Vagina (tissue), 2 donors: ENCODE results near the gene ZWILCH. TPM values are rescaled to one million over a fixed set of nuclear protein-coding genes. Genes with fewer than 3 reads are reported as not detected.

Source experiments
- DNase-seq, 2 donors: peaks; one replicate each; pipeline ENCODE4 v3.0.0-alpha.2; 2017; ENCODE audit errors: extremely low spot score in 2 of 2
- H3K27ac ChIP-seq: fragments of 200-600 bp; sonication (generic); one replicate; pipeline ENCODE4 v1.5.1; 2019
- H3K27me3 ChIP-seq: fragments of 200-600 bp; sonication (generic); one replicate; pipeline ENCODE4 v1.5.1; 2019
- H3K36me3 ChIP-seq, 2 donors: fragments of 200-600 bp; sonication (generic); one replicate each; pipeline ENCODE4 v1.5.1; 2017 to 2019
- H3K4me1 ChIP-seq: fragments of 200-600 bp; sonication (generic); one replicate; pipeline ENCODE4 v1.5.1; 2019
- H3K4me3 ChIP-seq, 2 donors: fragments of 200-600 bp; sonication (generic); 1 replicate in 1 of 2; 2 replicates in 1 of 2; pipeline ENCODE4 v1.5.1; 2016 to 2019
- H3K9me3 ChIP-seq: fragments of 200-600 bp; sonication (generic); one replicate; pipeline ENCODE4 v1.5.1; 2019
- CTCF ChIP-seq, 3 experiments: fragments of 450-650 bp in 2 of 3; fragments of 200-600 bp in 1 of 3; sonication (generic) in 1 of 3; IDR thresholded peaks; one replicate each; pipeline ENCODE4 v1.5.1; 2017 to 2019; ENCODE audit warnings: antibody characterized with exemption in 3 of 3, mild to moderate bottlenecking in 2 of 3, moderate library complexity in 2 of 3
- POLR2A ChIP-seq, 2 donors: fragments of 450-650 bp; IDR thresholded peaks; one replicate each; pipeline ENCODE4 v1.6.1; 2017; ENCODE audit warnings: antibody characterized with exemption in 2 of 2, mild to moderate bottlenecking in 2 of 2, moderate library complexity in 2 of 2
- POLR2AphosphoS5 ChIP-seq, 2 donors: sonication (generic); formaldehyde crosslinking; IDR thresholded peaks; one replicate each; pipeline ENCODE4 v1.9.0; 2017; ENCODE audit warnings: antibody characterized with exemption in 2 of 2, mild to moderate bottlenecking in 2 of 2, low read depth in 1 of 2; ENCODE audit not compliant: insufficient read depth in 1 of 2
- intact Hi-C: fragments of 100-400 bp; cut with DNase I; formaldehyde crosslinking; loops from one replicate; pipeline ENCODE4 v1.15.1; 2023
- total RNA-seq: library from RNA; depleted of rRNA; stranded (reverse); fragments of >200 nt; gene quantifications from one replicate; pipeline ENCODE4 v1.2.3, GENCODE V29; 2016

The ZWILCH gene
- total RNA-seq, 1 donor from 2014 or later = 2.2 TPM

- no peak overlapping the region for H3K4me3 ChIP-seq
- no peaks in the 10 kb centered on the region for H3K4me1 ChIP-seq
- peaks cover 0 to 9% of the 10 kb centered on the region in 2 donors for H3K36me3 ChIP-seq
- no peak overlapping the region for H3K27ac ChIP-seq
- H3K27me3 ChIP-seq = no peaks in the 10 kb centered on the region
- DNase-seq = no peak
- H3K9me3 ChIP-seq = no peaks in the 10 kb centered on the region
- intact Hi-C loops = no loop called here
- TF ChIP-seq POLR2AphosphoS5 (IDR thresholded peaks at IDR 0.05; ENCODE audit: insufficient read depth in 1 of 2, low read depth in 1 of 2) (no peak), POLR2A (IDR thresholded peaks at IDR 0.05) (no peak), CTCF (IDR thresholded peaks at IDR 0.05) (no peak)
Measured at GRCh38 chr15:66535056-66535455, 29.9 kb downstream of the ZWILCH start.

DNA sequence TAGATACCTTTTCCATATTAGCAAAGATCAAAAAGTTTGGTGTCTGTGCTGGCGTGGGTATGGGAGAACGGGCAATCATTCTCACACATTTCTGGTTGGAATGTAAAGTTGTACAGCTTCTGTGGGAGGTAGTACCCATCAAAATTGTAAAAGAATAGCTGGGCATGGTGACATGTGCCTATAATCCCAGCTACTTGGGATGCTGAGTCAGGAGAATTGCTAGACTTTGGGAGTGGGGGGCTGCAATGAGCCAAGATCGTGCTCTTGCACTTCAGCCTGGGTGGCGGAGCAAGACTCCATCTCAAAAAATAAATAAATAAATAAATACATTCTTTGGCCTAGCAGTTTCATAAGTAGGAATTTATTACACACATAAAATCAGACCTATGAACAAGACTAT, 37.8 kb downstream of the ZWILCH start:
- intact Hi-C loops = no loop called here
- TF ChIP-seq CTCF (IDR thresholded peaks at IDR 0.05) (no peak), POLR2AphosphoS5 (IDR thresholded peaks at IDR 0.05; ENCODE audit: insufficient read depth in 1 of 2, low read depth in 1 of 2) (no peak), POLR2A (IDR thresholded peaks at IDR 0.05) (no peak)
- DNase-seq = no peak
- H3K36me3 ChIP-seq = peaks cover 0 to 13% of the 10 kb centered on the region in 2 donors
- no peaks in the 10 kb centered on the region for H3K9me3 ChIP-seq
- H3K4me1 ChIP-seq = no peaks in the 10 kb centered on the region
- no peak overlapping the region for H3K27ac ChIP-seq
- H3K27me3 ChIP-seq = no peaks in the 10 kb centered on the region
- H3K4me3 ChIP-seq = no peak overlapping the region

- no peak overlapping the region for H3K4me3 ChIP-seq
- no peak for DNase-seq
- H3K4me1 ChIP-seq = no peaks in the 10 kb centered on the region
- H3K36me3 ChIP-seq = peaks cover 0 to 10% of the 10 kb centered on the region in 2 donors
- no peak overlapping the region for H3K27ac ChIP-seq
- intact Hi-C loops = no loop called here
- no peaks in the 10 kb centered on the region for H3K9me3 ChIP-seq
- TF ChIP-seq POLR2A (IDR thresholded peaks at IDR 0.05) = no peak
- no peak for TF ChIP-seq CTCF (IDR thresholded peaks at IDR 0.05)
- no peak for TF ChIP-seq POLR2AphosphoS5 (IDR thresholded peaks at IDR 0.05; ENCODE audit: insufficient read depth in 1 of 2, low read depth in 1 of 2)
- no peaks in the 10 kb centered on the region for H3K27me3 ChIP-seq
Measured at GRCh38 chr15:66545255-66545654, 40.1 kb downstream of the ZWILCH start.

DNA sequence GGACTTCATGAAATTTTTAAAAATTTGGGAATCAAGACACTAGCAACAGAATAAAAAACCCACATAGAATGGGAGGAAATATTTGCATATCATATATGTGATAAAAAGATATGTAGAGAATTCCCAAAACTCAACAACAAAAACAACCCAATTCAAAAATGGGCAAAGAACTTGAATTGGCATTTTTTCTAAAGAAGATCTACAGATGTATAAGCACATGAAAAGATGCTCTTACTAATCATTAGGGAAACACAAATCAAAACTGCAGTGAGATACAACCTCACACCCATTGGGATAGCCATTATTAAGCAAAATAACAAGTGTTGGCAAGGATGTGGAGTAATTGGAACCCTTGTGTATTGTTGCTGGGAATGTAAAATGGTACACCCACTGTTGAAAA, 50.6 kb downstream of the ZWILCH start:
- H3K4me3 ChIP-seq = no peak overlapping the region
- H3K9me3 ChIP-seq = no peaks in the 10 kb centered on the region
- no peaks in the 10 kb centered on the region for H3K27me3 ChIP-seq
- TF ChIP-seq CTCF (IDR thresholded peaks at IDR 0.05) (no peak), POLR2A (IDR thresholded peaks at IDR 0.05) (no peak), POLR2AphosphoS5 (IDR thresholded peaks at IDR 0.05; ENCODE audit: insufficient read depth in 1 of 2, low read depth in 1 of 2) (no peak)
- DNase-seq = no peak
- H3K27ac ChIP-seq = no peak overlapping the region
- H3K36me3 ChIP-seq = no peaks in the 10 kb centered on the region
- H3K4me1 ChIP-seq = no peaks in the 10 kb centered on the region
- intact Hi-C loops = no loop called here

DNA sequence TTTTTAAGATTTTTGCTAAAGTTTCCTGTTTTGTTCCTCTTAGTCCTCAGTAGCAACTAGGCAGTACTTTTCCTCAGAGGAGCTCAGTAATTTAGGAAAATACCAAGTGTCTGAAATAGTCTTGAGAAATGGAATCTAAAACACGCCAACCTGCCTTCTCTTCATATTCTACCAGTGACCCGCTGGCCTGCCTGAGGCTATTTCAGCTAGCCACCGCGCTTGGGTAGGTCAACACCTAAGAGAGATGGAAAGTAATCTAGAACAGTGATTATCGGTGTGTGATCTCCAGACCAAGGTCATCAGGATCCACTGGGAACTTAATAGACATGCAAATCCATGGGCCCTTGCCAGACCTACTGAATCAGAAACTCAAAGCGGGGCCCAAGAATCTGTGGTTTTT, 53.1 kb downstream of the ZWILCH start:
- H3K27me3 ChIP-seq = no peaks in the 10 kb centered on the region
- H3K36me3 ChIP-seq = no peaks in the 10 kb centered on the region
- H3K9me3 ChIP-seq = no peaks in the 10 kb centered on the region
- TF ChIP-seq POLR2A (IDR thresholded peaks at IDR 0.05) (no peak), CTCF (IDR thresholded peaks at IDR 0.05) (no peak), POLR2AphosphoS5 (IDR thresholded peaks at IDR 0.05; ENCODE audit: insufficient read depth in 1 of 2, low read depth in 1 of 2) (no peak)
- no peak for DNase-seq
- H3K27ac ChIP-seq = no peak overlapping the region
- intact Hi-C loops = no loop called here
- H3K4me1 ChIP-seq = no peaks in the 10 kb centered on the region
- no peak overlapping the region for H3K4me3 ChIP-seq
